GM23248 (cell line): Measurements from ENCODE around the gene INTS1. TPM values are rescaled to one million over a fixed set of nuclear protein-coding genes. Genes with fewer than 3 reads are reported as not detected.
"Not testable (repeated sequence)": the region's sequence is repeated elsewhere in the genome, so short reads cannot be mapped to it uniquely, and the experiment has no call there.

ENCODE experiments used
- DNase-seq: peaks from one replicate; pipeline ENCODE4 v3.0.0-alpha.2; 2015
- H2AFZ ChIP-seq: fragments of 200-600 bp; sonication (generic); 2 replicates; pipeline ENCODE4 v1.6.1; 2016; ENCODE audit warnings: antibody characterized with exemption
- H3F3A ChIP-seq: fragments of 200-600 bp; sonication (generic); 2 replicates; pipeline ENCODE4 v1.6.1; 2016; ENCODE audit warnings: mild to moderate bottlenecking, antibody characterized with exemption, mixed run types; ENCODE audit not compliant: insufficient read depth
- H3K27ac ChIP-seq: fragments of 200-600 bp; sonication (generic); 2 replicates; pipeline ENCODE4 v1.5.1; 2016; ENCODE audit warnings: mild to moderate bottlenecking
- H3K27me3 ChIP-seq: fragments of 200-600 bp; sonication (generic); replicated peaks from 2 replicates; pipeline ENCODE4 v1.6.1; 2016; ENCODE audit warnings: mild to moderate bottlenecking; ENCODE audit not compliant: insufficient read depth
- H3K36me3 ChIP-seq: fragments of 200-600 bp; sonication (generic); 2 replicates; pipeline ENCODE4 v1.6.1; 2016; ENCODE audit warnings: low read depth, mild to moderate bottlenecking
- H3K4me1 ChIP-seq: fragments of 200-600 bp; sonication (generic); 2 replicates; pipeline ENCODE4 v1.6.1; 2016; ENCODE audit warnings: mild to moderate bottlenecking; ENCODE audit not compliant: insufficient read depth
- H3K4me2 ChIP-seq: fragments of 200-600 bp; sonication (generic); one replicate; pipeline ENCODE4 v1.6.1; 2016; ENCODE audit warnings: mild to moderate bottlenecking; ENCODE audit not compliant: unreplicated experiment
- H3K4me3 ChIP-seq: fragments of 200-600 bp; sonication (generic); 2 replicates; pipeline ENCODE4 v1.5.1; 2016; ENCODE audit warnings: mild to moderate bottlenecking
- H3K79me2 ChIP-seq: fragments of 200-600 bp; sonication (generic); 2 replicates; pipeline ENCODE4 v1.6.1; 2016; ENCODE audit warnings: mild to moderate bottlenecking; ENCODE audit not compliant: insufficient read depth
- H3K9ac ChIP-seq: fragments of 200-600 bp; sonication (generic); 2 replicates; pipeline ENCODE4 v1.6.1; 2016; ENCODE audit warnings: mild to moderate bottlenecking
- H3K9me2 ChIP-seq: fragments of 200-600 bp; sonication (generic); 2 replicates; pipeline ENCODE4 v1.6.1; 2016; ENCODE audit warnings: mixed run types, mild to moderate bottlenecking, moderate library complexity; ENCODE audit not compliant: insufficient read depth
- H3K9me3 ChIP-seq: fragments of 200-600 bp; sonication (generic); one replicate; pipeline ENCODE4 v1.6.1; 2017; ENCODE audit warnings: low read depth
- H4K20me1 ChIP-seq: fragments of 200-600 bp; sonication (generic); 2 replicates; pipeline ENCODE4 v1.6.0; 2016; ENCODE audit not compliant: insufficient read depth
- EZH2 ChIP-seq: fragments of 200-600 bp; sonication (generic); IDR thresholded peaks from 2 replicates; pipeline ENCODE4 v1.6.1; 2018; ENCODE audit warnings: antibody characterized with exemption, mild to moderate bottlenecking; ENCODE audit not compliant: insufficient read depth, poor library complexity, severe bottlenecking
- EZH2phosphoT487 ChIP-seq: fragments of 200-600 bp; sonication (generic); IDR thresholded peaks from 2 replicates; pipeline ENCODE4 v1.6.1; 2018; ENCODE audit warnings: antibody characterized with exemption, moderate library complexity, mild to moderate bottlenecking, low read depth; ENCODE audit not compliant: insufficient read depth
- WGBS, 2 experiments: methylation state at CpG; one replicate each; pipeline ENCODE4 v1.1.6; 2015 to 2017; ENCODE audit warnings: low lambda C conversion rate in 2 of 2, low coverage in 1 of 2; ENCODE audit errors: missing lambda C conversion rate in 2 of 2; 5-methylcytosine and 5-hydroxymethylcytosine counted together
- in situ Hi-C: fragments of 300-500 bp; cut with MboI; formaldehyde crosslinking; loops from 2 replicates; pipeline ENCODE4 v1.15.0; 2020
- polyA plus RNA-seq: library from polyadenylated mRNA; unstranded; fragments of >200 nt; fragmentation: Nextera tagmentation; extraction: Ambion mirVana; gene quantifications from 2 replicates; pipeline ENCODE4 v1.2.1, GENCODE V29; 2016
- total RNA-seq: library from RNA; depleted of rRNA; stranded (reverse); fragments of >200 nt; shearing (Covaris generic); gene quantifications from 2 replicates; pipeline ENCODE4 v1.2.3, GENCODE V29; 2014

The INTS1 gene
- total and polyA plus RNA-seq, 2 experiments from 2014 or later, result 25.4 to 44.7 TPM

GRCh38 chr7:1516586-1517251 lies 12.5 kb upstream of the INTS1 start:
- peaks cover 6% of the 10 kb centered on the region for H3K4me1 ChIP-seq
- no peak for TF ChIP-seq EZH2phosphoT487
- TF ChIP-seq EZH2, result no peak

GRCh38 chr7:1515509-1515967 lies 11.3 kb upstream of the INTS1 start:
- WGBS, 2 experiments, result 76 to 78% methylated on average over 17 of the region's 17 CpGs
- H3K36me3 ChIP-seq, H3K4me1 ChIP-seq, H2AFZ ChIP-seq, in situ Hi-C loops, H3K79me2 ChIP-seq, H4K20me1 ChIP-seq, DNase-seq, H3K9ac ChIP-seq, H3F3A ChIP-seq, H3K27ac ChIP-seq, H3K9me2 ChIP-seq, H3K27me3 ChIP-seq, H3K4me2 ChIP-seq, H3K9me3 ChIP-seq, H3K4me3 ChIP-seq: not testable (repeated sequence)

More at GRCh38 chr7:1516586-1517251, 12.5 kb upstream of the INTS1 start:
- H3K4me2 ChIP-seq, result no peak overlapping the region
- no peak for DNase-seq
- H3K79me2 ChIP-seq, result no peaks in the 10 kb centered on the region
- H3F3A ChIP-seq, result no peaks in the 10 kb centered on the region
- H3K9ac ChIP-seq, result no peak overlapping the region
- in situ Hi-C loops, result no loop called here
- H3K9me3 ChIP-seq, result no peaks in the 10 kb centered on the region
- no peaks in the 10 kb centered on the region for H4K20me1 ChIP-seq
- no peaks in the 10 kb centered on the region for H3K36me3 ChIP-seq
- 66 to 68% methylated on average over 18 of the region's 18 CpGs for WGBS, 2 experiments
- no peak overlapping the region for H2AFZ ChIP-seq
- H3K4me3 ChIP-seq, result no peak overlapping the region
- H3K27ac ChIP-seq, result no peak overlapping the region
- H3K27me3 ChIP-seq, result no peaks in the 10 kb centered on the region
- H3K9me2 ChIP-seq, result no peaks in the 10 kb centered on the region

GRCh38 chr7:1514995-1515401 lies 10.8 kb upstream of the INTS1 start:
- Histone ChIP-seq H3K9ac (no peak overlapping the region), H3K4me1 (peaks cover 6% of the 10 kb centered on the region), H3K27me3 (no peaks in the 10 kb centered on the region), H2AFZ (no peak overlapping the region), H3K36me3 (no peaks in the 10 kb centered on the region), H3K4me2 (no peak overlapping the region), H4K20me1 (no peaks in the 10 kb centered on the region), H3K9me2 (no peaks in the 10 kb centered on the region), H3K27ac (no peak overlapping the region), H3F3A (no peaks in the 10 kb centered on the region), H3K4me3 (no peak overlapping the region), H3K9me3 (no peaks in the 10 kb centered on the region), H3K79me2 (no peaks in the 10 kb centered on the region)
- peak; percentile 40 for DNase-seq
- TF ChIP-seq EZH2, result no peak
- TF ChIP-seq EZH2phosphoT487, result no peak
- 41 to 44% methylated on average over 4 of the region's 4 CpGs for WGBS, 2 experiments
- in situ Hi-C loops, result no loop called here

- Histone ChIP-seq H2AFZ (no peak overlapping the region), H4K20me1 (no peaks in the 10 kb centered on the region), H3K27ac (no peak overlapping the region), H3K9ac (no peak overlapping the region), H3K79me2 (no peaks in the 10 kb centered on the region), H3K36me3 (no peaks in the 10 kb centered on the region), H3K9me3 (no peaks in the 10 kb centered on the region), H3K4me2 (no peak overlapping the region), H3F3A (no peaks in the 10 kb centered on the region), H3K4me1 (peaks cover 6% of the 10 kb centered on the region), H3K27me3 (no peaks in the 10 kb centered on the region), H3K9me2 (no peaks in the 10 kb centered on the region), H3K4me3 (no peak overlapping the region)
- no peak for DNase-seq
- in situ Hi-C loops, result no loop called here
- no peak for TF ChIP-seq EZH2
- TF ChIP-seq EZH2phosphoT487, result no peak
- 77 to 83% methylated on average over 12 of the region's 12 CpGs for WGBS, 2 experiments
Observed at GRCh38 chr7:1514407-1514806, 10.2 kb upstream of the INTS1 start.
